Hematopoietic multipotent progenitor cell (in vitro differentiated cells): ENCODE data around the gene ASPN. TPM values are rescaled to one million over a fixed set of nuclear protein-coding genes. Genes with fewer than 3 reads are reported as not detected.
"Not testable (repeated sequence)": the region's sequence is repeated elsewhere in the genome, so short reads cannot be mapped to it uniquely, and the experiment has no call there.

Experiments
- DNase-seq, 3 donors: peaks; one replicate each; pipeline ENCODE4 v3.0.0-alpha.2; 2011 to 2015; ENCODE audit warnings: low read depth in 2 of 3, low spot score in 2 of 3
- small RNA-seq: library from RNA; depleted of rRNA; stranded (forward); fragments of <200 nt; gene quantifications from one replicate; pipeline ENCODE3, GENCODE V24; 2012
- total RNA-seq: library from RNA; depleted of rRNA; stranded (reverse); fragments of >200 nt; gene quantifications from one replicate; pipeline ENCODE4 v1.2.3, GENCODE V29; 2012

ASPN gene
- total RNA-seq, 1 donor, result not detected

DNA sequence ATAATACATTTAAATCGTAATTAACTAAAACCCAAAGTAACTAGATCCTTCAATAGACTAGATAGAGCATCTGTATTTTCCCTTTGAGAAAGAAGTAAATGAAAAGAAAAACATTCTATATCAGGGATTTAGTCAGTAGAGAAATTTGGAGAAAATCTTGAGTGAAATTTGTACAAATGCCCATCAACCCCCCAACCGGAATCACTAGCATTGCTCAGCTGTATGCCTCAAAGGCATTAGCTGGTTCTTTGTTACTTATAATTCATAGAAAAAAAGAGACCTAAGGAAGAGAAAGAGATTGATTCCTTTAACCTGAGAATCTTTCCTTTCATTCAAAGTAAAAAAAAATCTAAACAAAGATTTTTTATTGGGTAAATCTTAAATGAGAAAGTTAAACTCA is 58.7 kb downstream of the ASPN start:
- DNase-seq, result no peak

DNA sequence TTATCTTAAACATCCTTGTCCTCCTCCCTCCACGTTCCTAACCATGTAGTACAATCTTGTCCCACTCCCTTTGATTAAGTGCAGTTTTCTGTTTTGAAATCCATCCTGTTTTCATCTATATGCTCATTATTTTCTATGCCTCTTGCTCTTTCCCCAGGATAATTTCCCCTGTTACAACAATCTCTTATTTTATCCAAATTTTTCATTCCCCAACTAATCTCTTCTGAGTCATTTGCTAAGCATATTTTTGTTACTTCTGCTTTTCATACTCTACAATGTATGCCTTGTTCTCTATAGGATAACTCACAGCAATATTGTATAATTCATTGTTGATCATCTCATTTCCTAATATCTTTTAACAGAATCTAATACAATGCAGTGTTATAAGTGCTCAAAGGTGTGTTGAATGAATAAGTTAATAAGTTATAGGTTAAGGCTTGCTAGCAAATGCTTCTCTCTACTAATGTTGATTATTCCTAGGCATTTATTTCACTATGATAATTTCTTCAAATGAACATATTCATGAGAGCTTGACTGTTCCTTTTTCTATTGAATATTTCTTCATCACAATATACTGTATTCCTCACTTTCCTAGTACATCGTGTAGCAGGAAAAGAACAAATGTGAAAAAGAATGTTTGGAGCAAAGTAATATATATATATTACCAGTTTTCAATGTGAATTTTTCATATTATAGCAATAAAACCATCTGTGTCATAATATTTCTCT is 59.5 kb downstream of the ASPN start:
- DNase-seq, result no peak

DNA sequence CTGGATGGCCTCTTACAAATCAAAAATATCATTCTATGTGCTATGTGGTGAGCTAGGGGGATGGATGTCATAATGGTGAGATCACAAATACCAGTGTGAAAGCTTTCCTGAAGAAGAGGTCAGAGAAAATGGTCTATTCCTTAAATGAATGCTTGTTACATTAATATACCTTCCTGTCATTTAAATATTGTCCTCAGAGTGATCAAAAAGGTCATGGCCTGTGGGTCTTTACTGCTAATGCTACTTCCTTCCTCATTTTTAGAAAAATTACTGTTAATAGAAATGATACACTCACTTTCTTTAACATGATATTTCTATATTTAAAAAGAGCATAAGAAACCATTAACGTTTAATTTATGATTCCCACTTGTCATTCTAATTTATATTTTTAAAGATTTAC is 67.7 kb downstream of the ASPN start:
- DNase-seq, result no peak

DNA sequence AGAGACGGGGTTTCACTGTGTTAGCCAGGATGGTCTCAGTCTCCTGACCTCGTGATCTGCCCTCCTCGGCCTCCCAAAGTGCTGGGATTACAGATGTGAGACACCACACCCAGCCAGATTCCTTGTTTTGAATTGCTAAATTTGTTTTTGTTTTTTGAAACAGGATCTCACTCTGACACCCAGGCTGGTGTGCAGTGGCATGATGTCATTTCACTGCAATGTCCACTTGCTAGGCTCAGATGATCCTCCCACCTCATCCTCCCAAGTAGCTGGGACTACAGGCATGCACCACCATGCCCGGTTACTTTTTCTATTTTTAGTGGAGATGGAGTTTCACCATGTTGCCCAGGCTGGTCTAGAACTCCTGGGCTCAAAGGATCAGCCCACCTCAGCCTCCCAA is 71.1 kb downstream of the ASPN start:
- not testable (repeated sequence) for DNase-seq

DNA sequence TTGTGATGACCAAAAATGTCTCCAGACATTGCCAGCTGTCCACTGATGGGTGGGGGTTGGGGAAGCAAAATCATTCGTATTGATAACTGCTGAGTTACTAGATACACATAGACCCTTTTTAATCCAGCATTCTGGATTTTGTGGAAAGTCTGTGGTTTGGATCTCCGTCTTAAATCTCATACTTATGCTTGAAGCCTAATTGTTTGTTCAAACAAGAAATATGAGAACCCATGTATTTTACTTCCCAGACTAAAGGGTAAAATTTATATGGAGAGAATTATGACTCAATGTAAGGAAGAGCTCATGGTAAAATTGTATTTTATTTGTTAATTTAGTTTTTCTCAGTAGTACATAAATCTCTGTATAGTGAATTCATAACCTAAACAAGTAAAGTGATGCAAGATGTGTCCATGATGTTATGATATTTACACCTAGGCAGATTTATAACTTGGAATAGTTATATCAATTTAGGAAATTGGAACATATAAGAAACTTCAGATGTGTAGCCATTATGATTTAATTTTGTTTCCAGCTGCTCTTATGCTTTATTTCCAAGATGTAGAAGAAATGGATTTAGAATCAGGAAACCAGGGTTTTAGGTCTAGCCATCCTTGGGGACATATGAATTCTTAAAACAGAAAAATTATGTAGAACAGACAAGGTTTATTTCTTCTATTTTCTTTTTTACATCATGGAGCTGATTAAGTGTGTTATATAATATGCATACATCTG is 73.4 kb downstream of the ASPN start:
- DNase-seq, result no peak

DNA sequence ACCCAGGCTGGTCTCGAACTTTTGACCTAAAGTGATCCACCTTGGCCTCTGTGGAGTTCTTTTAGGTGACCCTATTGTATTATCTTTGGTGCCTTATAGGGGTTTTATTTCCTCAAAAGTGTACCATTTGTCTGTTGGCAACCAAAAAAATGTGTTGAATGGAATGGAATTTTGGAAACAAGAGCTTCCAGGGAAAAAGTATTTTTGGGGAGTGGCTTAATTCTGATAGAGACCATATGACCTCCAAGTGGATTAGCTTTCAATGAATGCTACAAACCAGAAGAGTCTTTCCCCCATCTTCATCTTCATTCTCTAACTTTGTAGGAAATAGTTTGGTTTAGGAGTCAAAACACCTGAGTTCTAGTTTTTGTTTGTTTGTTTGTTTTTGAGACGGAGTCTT is 74.5 kb downstream of the ASPN start:
- DNase-seq, result no peak

DNA sequence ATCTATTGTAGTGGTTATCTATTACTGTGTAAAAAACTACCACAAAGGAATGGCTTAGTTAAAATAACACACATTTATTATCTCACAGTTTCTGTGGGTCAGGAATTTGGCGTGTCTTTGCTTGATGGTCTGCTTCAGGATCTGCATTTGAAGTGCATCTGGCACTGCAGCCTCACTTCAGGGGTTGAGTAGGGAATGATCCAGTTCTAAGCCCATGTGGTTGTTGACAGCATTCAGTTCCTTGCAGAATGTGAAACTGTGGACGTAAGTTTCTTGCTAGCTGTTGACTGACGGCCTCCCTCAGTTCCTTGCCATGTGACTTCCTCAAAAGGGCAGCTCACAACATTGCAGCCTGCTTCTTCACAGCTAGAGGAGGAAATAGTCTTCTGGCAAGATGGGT is 75.8 kb downstream of the ASPN start:
- DNase-seq, result peak; percentile 16 to 81 (median 57)

Small RNA genes within 50 kb of the gene (small RNA-seq; reads per million reads assigned to genes)
- not detected for gene MIR4670

Other genes starting within 250 kb of the ASPN start
- gene IARS1, start 188.8 kb downstream of the ASPN start, total RNA-seq, result 73.2 TPM
- 11.3 TPM for gene NOL8, start 157.2 kb downstream of the ASPN start, total RNA-seq
- 3.0 TPM for gene CENPP, start 156.6 kb downstream of the ASPN start, total RNA-seq
- under 0.01 TPM for gene OGN, start 77.9 kb downstream of the ASPN start, total RNA-seq
- not detected for gene OMD, start 58.0 kb downstream of the ASPN start, total RNA-seq
- gene ECM2, start 53.5 kb upstream of the ASPN start, total RNA-seq, result not detected
- gene IPPK, start 187.6 kb upstream of the ASPN start, total RNA-seq, result 10.2 TPM